Pons (tissue), 1 donor: ENCODE results near the gene CDC42EP1.

ENCODE experiments used
- DNase-seq: peaks from one replicate; pipeline ENCODE4 v3.0.0-alpha.2; 2016; ENCODE audit warnings: low spot score

Gene CDC42EP1

GRCh38 chr22:37616201-37617083 is 56.2 kb downstream of the CDC42EP1 start:
- DNase-seq: no peak

GRCh38 chr22:37617431-37617830 is 57.2 kb downstream of the CDC42EP1 start:
- no peak for DNase-seq

GRCh38 chr22:37618072-37618656 is 57.9 kb downstream of the CDC42EP1 start:
- no peak for DNase-seq

DNA sequence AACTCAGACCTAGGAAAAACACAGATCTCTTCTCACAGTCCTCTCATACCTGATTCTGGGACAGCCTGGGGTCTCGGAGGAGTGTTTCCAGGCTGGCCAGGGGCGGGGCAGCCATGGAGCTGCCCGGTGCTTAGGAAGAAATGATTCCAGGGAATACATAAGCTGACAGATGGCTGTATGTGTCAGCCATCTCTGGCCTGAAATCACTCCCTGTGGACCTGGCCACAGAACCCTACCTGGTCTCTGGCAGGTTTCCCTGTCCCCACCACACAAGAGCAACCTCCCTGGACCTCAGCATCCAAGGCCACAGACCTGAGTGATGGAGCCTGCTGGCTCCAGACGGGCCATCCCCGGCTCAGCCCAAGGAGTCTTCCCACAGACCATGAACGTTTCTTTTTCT is 58.4 kb downstream of the CDC42EP1 start:
- no peak for DNase-seq
